ENCODE results near the gene CRMP1.

DNA sequence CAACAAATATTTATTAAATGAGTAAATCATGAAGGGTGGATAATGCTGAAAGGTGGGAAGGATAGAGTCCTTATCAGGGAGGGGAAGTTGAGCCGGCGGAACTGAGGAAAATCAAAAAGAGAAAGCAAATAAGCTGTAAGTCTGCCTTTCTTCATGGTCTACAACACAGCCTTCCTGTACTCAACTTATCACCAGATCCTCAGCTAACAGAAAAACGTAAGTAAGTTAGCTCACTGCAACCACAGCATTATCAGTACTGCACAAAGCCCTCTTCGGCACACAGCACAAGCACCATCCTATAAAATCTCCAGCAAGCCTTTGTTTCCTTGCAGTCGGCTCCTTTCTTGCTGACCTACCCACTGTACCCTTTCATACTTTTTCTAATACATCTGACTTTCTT lies 70.3 kb downstream of the CRMP1 start:
- TF ChIP-seq, protein P1, sequence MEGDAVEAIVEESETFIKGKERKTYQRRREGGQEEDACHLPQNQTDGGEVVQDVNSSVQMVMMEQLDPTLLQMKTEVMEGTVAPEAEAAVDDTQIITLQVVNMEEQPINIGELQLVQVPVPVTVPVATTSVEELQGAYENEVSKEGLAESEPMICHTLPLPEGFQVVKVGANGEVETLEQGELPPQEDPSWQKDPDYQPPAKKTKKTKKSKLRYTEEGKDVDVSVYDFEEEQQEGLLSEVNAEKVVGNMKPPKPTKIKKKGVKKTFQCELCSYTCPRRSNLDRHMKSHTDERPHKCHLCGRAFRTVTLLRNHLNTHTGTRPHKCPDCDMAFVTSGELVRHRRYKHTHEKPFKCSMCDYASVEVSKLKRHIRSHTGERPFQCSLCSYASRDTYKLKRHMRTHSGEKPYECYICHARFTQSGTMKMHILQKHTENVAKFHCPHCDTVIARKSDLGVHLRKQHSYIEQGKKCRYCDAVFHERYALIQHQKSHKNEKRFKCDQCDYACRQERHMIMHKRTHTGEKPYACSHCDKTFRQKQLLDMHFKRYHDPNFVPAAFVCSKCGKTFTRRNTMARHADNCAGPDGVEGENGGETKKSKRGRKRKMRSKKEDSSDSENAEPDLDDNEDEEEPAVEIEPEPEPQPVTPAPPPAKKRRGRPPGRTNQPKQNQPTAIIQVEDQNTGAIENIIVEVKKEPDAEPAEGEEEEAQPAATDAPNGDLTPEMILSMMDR (IDR thresholded peaks at IDR 0.05; ENCODE audit: borderline replicate concordance, extremely low read depth, low read length, poor library complexity, severe bottlenecking): no peak
- no peak for TF ChIP-seq EZH2 (IDR thresholded peaks at IDR 0.05; ENCODE audit: borderline replicate concordance, low read depth, low read length, severe bottlenecking)
